HG03175 (cell line): Measurements from ENCODE around the gene FCRL6.

Source experiments
- ATAC-seq: cut with Tn5 transposase; IDR thresholded peaks from one replicate; pipeline ENCODE4 v1.9.1; 2021; ENCODE audit warnings: mild to moderate bottlenecking, moderate library complexity; ENCODE audit not compliant: unreplicated experiment

The FCRL6 gene

DNA sequence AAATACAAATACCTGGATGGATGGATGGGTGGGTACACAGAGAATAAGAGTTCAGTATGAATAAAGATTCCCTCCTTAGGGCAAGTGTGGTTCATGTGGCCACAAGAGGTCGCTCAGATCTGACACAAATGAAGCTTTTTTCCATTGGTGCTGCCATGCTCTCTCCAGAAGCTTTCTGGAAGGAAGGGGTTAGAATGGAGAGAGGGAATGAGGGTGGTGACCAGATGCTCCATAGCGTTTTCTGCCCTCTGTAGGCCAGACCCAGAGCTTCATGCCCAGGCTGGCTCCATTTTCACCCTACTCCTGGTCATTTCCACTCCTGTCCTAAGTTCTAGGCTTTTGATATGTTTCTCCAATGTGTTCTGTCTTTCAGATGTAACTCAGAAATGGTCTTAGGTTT lies 3.3 kb upstream of the FCRL6 start:
- no peak for ATAC-seq

DNA sequence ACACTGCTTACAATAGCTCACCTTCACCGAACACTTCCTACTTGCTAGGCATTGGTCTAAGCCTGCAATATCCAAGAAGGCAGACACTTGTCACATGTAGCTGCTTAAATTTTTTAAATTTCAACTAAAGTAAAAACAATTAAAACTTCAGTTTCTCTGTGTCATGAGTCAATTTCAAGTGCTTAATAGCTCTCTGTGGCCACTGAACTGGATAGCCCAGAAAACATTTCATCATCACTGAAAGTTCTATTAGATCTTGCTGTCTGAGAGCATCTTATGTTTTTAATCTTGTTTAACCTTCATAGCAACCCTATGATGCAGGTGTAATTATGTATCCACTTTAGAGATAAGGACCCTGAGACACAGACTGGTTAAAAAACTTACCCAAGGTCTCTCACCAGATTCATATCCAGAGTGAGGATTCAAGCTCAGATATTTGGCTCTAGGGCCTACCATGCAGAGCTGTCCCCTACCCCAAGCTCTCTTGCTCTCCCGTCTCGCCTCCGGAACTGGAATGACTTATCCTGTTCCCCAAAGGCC lies 2.6 kb upstream of the FCRL6 start:
- ATAC-seq = no peak

DNA sequence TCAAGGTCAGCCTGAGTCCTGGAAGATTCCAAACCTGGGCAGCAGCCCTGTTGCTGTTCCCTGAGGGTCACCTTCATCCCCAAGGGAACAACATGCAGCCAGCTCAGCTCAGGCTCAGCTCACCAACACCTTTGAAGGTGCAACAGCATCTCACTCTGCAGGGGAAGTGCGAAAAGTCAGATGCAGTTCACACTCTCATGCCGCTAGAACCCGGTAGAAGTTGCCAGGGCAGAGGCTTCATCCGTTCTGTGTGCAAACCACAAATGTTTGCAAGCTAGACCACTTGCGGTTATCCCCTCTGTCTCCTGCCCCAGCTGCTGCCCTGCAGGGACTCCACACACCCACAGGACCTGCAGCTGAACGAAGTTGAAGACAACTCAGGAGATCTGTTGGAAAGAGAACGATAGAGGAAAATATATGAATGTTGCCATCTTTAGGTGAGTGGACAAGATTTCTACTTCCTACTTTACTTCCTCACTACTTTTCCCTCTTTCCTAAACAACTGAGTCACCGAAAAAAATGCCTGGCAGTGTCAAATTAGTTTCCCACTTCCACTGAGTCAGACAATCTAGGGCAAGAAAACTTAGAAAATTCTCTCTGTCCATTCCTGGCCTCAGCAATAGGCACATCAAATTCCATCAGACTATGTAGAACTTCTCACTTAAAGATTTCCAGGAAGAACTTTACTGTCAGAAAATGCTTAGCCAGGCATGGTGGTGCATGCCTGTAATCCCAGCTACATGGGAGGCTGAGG lies 1.8 kb upstream of the FCRL6 start:
- ATAC-seq = peak; percentile 64

DNA sequence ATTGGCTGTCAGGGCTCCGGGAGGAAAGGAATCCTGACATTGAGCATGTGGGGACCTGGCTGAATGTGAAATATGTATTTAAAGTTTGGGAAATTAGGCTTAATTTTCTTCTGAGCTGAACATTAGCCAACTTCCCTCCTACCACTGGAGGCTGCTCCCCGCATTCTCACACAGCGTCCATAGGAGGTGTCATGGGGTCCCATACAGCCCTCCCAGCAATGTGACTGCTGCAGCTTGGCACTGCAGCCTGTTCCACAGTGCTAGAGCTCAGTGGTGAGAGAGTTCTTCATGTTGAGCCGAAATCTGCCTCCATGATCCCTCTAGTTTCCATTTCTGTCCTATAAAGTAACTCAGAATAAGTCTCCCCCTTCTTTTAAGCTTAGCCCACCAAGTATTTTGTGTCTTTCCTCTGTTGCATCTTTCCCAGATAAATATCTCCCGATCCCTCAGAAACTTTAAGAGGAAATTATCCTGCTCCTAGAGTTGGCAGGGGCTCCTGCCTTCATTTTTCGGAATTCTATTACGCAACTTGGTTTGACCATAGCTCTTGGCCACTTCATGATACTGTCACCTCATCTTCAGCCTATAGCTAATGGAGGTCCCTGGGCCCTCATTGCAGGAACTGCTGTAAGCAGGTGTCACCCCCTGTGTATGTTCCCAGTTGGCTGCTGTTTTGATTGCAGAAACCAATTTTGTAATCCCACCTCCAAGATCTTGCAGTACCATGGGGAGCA lies 2.0 kb downstream of the FCRL6 start:
- no peak for ATAC-seq

DNA sequence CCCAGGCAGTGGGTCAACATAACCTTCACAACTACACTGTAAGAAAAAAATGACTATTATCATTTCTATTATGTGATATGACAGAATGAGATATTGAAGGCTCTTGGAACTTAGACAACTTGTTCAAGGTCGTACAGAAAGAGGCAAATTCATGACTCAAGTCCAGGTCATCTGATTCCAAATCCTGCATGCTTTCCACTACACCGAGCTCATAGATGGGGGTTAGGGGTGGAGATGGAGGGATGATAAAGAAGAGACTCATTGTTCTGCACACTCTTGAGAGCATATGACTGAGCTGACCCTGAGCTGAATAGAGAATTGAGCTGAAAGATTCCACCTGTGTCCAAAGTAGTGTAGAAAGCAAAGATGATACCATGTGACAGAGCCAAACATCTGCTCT lies 2.8 kb downstream of the FCRL6 start:
- no peak for ATAC-seq

DNA sequence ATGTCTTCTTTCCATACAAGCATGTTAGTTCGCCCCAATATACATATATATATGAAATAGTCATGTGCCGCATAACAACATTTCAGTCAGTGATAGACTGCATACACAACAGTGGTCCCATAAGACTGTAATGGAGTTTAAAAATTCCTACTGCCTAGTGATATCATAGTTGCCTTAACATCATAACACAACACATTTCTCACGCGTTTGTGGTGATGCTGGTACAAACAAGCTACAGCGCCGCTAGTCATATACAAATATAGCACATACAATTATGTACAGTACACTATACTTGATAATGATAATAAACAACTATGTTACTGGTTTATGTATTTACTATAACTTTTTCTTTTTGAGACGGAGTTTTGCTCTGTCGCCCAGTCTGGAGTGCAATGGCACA lies 13.8 kb downstream of the FCRL6 start:
- no peak for ATAC-seq

DNA sequence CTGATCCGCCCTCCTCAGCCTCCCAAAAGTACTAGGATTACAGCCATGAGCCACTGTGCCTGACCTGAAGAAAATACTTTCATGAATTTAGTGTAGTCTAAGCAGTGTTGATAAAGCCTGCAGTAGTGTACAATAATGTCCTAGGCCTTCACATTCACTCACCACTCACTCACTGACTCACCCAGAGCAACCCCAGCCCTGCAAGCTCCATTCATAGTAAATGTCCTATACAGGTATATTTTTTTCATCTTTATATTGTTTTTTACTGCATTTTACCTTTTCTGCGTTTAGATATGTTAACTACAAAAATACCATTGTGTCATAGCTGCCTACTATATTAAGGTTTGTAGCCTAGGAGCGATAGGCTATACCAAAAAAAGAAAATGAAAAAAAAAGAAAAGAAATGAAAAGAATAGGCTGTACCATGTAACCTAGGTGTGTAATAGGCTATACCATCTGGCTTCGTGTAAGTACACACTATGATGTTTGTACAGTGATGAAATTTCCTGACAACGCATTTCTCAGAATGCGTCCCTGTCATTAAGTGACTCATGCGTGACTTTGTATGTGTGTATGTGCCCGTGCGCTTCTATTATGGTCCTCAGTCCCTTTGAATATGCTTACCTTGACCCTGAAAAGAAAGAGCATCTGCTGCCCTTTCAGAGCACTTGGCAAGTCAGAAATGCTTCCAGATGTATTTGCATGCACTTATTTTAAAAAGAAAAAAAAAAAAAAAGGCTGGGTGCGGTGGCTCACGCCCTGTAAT lies 15.3 kb downstream of the FCRL6 start:
- ATAC-seq = no peak

DNA sequence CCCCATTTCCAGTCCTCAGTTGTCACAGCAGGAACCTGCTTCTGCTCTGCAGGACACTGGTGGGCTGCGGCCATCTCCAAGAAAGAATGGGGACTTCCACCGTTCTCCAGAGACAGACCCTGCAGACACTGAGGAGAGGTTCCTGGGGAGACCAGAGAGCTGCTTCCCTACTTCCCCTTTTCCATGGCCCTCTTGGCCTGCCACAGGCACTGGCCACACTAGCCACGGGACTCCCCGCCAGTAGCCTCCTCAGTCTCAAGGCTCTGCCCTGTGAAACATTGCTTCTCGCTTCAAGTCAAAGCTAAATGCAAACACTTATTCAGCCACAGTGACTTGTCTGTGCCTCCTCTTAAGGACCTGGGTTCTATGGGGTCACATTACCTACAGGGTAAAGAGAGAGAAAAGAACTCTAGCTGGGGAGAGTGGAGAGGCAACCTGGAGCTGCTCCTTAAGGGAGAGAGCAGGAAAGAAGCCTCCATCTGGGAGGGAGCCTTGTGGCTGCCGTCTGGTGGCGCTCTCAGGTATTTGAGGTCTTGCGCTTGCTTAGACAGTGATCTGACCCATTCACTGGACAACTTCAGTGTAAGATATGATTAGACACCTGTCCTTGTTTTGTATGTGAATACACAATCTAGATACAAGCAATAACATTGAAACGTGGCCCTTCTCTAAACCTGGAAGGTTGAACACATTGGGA lies 19.2 kb downstream of the FCRL6 start:
- no peak for ATAC-seq

DNA sequence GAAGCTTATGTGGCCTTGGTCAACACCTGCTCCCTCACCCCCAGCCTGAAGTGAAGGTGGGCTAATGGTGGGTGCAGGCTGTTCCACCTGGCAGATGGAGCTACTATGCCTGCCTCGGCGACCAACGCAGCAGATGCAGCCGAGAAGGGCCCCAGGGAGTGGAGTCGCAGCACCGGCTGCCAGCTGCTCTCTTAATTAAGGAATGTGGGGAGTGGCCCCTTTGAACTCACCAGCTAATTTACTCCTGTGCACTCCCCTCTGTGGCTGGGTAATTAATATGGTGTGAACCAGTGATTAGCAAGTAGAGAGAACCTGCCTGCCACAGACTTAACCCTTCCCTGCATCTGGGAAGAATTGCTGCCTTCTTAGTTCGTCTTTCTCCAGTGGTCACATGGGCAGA lies 21.2 kb downstream of the FCRL6 start:
- no peak for ATAC-seq

DNA sequence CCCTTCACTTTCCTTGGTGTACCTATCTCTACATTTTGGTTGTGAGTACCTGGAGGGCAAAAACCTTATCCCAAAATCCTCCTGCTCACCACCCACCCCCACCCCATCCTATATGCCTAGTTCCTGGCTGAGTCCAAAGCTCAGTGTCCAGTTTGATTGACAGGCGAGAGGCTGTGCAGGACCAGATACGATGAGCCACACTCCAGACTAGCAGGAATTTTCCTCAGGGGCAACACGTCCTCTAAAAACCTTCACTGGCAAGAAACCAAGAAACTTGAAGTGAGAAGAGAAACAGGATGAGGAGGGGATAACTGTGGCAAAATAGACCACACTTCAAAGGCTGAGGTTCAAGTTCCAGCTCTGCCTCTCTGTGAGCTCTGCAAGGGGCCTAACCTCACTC lies 23.4 kb downstream of the FCRL6 start:
- ATAC-seq = no peak

DNA sequence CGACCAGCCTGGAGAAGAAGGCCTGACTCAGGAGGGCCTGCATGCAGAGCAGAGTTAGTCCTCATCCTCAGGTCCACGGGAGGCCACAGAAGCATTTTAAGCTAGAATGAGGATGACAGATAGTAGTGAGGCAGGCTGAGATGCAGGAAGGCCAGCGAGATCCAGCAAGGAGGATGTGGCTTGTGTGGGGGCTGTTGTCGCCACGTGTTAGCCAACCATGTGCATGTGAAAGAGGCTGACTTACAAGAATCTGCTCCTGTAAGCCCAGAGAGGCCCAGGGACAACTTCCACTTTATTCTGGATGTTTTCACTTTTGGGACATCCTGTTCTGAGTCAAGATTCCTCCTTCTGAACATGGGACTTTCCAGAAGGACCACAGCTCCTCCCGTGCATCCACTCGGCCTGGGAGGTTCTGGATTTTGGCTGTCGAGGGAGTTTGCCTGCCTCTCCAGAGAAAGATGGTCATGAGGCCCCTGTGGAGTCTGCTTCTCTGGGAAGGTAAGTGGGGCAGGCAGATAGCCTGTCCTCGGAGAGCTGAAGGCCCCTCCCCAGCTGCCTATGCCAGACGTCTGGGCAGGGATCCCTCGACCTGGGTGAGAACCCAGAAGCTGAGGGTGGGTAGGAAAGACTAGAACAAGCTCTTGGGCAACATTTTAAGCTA lies 24.4 kb downstream of the FCRL6 start, which contains the start of gene SLAMF8:
Gene SLAMF8, plus strand, starts transcription at position 433 of the 661 bp plus-strand sequence. Its CDS starts 26 bp downstream, at position 459.
- peak; percentile 49 for ATAC-seq

DNA sequence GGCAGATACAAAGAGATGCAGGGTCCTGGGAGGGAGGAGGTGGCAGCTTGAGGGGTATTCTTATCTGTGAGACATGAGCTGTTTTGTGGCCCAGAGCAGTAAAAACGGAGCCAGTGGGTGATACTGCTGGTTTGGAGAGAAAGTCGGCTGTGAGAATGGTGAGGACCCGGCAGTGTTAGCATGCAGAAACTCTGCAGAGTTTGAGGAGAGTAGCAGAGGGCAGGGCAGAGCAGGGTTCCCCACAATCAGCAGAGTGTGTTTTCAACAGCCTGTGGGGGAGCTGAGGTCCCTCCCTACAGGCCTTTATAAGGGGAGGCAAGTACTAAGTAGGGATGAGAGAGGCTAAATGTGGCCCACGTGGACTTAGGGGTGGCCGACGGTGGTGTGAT lies 24.9 kb downstream of the FCRL6 start:
- ATAC-seq = no peak

DNA sequence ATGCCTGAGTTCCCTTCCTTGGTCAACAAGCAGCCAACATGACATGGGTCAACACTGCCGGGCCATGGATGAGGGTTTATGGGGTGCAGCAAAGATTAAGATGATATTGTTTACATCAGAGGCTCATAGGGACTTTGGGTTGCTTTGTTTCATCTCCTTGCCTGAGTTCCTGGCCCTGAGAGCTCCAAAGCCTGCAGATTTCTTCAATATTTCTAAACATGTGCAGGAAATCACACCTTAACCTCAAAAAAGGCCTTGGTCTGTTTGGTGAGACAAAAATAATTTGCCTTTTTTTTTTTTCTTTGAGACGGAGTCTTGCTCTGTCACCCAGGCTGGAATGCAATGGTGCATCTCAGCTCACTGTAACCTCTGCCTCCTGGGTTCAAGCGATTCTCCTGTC lies 25.4 kb downstream of the FCRL6 start:
- ATAC-seq = no peak

DNA sequence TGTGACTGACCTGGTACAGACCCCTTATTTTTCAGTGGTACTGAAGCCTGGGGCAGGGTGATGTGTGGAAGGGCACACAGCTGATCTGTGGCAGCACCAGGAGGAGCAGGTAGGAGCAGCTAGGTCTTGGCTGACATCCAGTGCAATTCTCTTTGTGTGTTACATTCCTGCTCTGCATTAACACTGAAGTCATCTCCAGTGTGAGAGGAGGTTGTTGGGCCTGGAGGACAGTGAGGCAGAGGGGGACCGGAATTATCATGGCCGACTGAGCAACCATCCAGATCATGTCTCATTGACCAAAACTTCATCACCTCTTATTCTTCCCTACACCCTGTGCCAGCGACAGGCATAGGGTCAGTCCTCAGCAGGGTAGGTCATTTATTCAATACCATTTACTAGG lies 26.0 kb downstream of the FCRL6 start:
- no peak for ATAC-seq

DNA sequence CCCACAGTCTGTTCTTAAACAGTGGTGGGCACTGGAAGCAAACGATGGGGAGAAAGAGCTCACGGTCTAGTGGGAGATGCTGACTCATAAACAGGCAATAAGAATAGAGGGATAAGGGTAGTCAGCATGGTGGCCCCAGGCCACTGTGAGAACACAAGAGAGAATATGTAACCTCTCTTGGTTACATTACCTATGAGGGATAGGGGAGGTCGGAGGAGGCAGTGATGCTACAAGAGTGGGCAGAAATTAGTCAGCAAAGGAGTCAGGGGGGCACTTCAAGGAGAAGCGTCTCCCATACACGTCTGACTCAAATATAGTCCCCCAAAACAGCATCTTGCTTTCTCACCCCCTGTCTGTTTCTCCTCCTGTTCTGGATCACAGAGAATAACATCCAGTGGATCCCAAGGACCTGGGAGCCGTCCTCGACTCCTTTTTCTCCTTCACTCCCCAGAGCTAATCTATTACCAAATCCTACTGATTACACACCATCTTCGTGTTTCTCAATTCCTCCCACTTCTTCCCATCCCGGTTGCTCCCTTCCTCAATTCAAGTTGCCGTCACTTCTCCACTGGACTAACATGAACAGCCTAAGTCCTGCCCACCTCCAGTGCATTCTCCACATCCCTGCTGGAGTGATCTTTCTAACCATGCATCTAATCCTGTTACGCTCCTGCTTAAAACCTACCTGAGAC lies 26.6 kb downstream of the FCRL6 start:
- ATAC-seq = no peak

DNA sequence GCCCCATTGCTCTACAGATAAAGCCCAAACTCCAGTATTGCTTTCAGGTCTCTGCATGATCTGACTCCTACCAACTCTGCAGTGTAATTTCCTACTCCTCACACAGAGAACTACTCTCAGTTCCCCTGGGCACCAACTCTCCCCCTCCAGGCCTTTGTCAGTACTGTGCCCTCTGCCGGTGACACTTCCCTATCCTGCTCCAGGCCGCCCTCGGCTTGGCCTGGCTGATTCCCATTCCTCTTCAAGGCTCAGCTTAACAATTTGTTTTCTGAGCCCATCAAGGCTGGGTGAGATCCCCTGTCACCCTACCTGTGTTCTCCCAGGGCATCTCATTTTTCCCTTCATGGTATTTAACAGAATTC lies 27.1 kb downstream of the FCRL6 start:
- ATAC-seq = peak; percentile 83

DNA sequence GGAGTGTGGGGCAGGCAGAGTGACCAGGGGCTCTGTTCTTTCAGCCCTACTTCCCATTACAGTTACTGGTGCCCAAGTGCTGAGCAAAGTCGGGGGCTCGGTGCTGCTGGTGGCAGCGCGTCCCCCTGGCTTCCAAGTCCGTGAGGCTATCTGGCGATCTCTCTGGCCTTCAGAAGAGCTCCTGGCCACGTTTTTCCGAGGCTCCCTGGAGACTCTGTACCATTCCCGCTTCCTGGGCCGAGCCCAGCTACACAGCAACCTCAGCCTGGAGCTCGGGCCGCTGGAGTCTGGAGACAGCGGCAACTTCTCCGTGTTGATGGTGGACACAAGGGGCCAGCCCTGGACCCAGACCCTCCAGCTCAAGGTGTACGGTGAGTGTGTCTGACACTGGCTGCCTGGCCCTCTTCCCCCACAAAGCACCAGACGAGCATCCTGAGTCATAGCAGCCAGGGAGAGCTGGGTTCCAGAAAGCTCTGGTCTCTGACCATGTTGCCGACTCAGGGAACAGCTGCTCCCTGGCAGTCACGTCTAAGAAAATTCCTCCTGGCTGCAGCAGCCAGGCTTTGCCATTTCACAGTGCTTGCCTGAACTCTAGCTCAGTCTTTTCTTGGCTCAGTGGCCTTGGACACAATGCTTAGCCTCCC lies 27.8 kb downstream of the FCRL6 start:
- ATAC-seq = no peak

DNA sequence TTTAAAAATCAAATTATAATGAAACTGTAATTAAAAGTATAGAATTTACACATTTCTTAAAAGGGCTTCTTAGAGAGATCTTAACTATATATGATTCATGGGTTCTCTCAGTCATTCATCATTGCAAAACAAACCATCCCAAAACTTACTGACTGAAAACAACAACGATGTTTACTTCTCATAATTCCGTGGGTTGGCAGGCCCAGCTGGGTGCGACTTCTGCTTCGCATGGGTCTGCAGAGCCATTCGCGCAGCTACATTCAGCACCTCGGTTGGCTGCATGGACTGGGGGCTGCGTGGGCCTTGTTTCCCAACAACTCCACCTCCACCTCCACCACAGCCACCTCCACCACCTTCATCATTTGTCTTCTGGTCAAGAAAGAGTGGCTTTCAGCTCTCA lies 28.6 kb downstream of the FCRL6 start:
- no peak for ATAC-seq

DNA sequence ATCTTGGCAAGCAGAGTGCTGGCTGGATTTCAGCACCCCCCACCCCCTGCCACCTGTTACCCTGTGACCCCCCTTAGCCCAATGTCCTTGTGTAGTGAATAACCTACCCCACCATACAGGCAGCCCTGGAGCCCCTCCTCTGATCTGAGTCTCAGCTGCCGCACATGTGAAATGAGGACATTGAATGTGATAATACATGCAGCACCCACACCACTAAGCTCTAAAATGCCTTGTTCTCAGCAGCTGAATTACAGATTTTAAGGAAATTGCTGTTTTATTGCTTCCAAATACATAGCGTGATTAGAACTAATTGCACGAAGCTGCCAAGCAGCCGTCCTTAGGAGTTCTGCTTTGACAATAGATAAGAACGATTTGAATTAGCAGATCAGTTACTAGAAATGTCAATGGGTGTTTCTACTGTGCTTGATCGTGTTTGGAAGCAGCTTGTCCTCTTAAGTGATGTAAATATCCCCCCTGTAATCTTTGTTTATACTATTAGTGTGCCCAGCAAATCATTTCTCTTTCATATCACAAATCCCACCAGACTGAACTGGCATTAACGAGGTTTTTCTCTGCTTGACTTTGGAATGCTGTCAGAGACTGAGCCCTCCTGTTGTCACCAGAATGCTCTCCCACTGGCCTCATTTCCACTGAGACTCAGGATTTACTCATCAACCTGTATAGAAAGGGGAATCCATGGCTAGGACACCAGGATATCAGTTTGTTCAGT lies 29.4 kb downstream of the FCRL6 start:
- no peak for ATAC-seq
